HG03432 (cell line): ENCODE results near the gene LMAN2.
"Not testable (repeated sequence)": the region's sequence is repeated elsewhere in the genome, so short reads cannot be mapped to it uniquely, and the experiment has no call there.

ENCODE experiments used
- ATAC-seq: cut with Tn5 transposase; IDR thresholded peaks from one replicate; pipeline ENCODE4 v1.9.1; 2021; ENCODE audit warnings: mild to moderate bottlenecking, moderate library complexity; ENCODE audit not compliant: unreplicated experiment

Gene LMAN2

DNA sequence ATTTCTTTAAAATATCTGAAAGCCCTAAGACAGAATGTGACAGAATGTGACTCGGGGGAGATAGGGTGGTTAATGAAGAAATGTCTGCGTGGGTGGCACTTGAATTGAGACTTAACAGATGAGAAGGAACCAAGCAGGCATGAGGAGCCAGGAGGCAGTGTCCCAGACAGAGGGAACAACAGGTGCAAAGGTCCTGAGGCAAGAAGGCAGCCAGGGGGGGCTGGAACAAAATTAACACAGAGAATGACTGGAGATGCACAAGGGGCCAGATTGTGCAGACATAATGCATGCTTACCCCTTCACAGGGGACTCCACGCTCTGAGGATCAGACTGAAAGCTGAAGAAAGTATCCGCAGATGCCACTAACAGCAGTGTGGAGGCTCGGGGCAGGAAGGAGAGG is 1.7 kb downstream of the LMAN2 start:
- ATAC-seq: no peak

DNA sequence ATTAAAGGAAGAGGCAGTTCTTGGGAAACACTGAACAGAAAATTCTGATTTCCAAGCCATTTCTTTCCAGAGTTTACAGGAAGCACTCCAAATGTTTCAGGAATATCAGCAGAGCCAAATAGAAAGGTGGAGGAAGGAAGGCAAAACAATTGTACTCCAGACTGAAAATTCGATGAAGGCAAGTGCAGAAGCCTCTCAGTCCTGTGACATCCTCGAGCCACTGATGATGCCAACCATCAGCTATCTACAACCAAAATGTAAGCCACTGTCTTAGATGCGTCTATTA is 2.2 kb downstream of the LMAN2 start:
- ATAC-seq: no peak

DNA sequence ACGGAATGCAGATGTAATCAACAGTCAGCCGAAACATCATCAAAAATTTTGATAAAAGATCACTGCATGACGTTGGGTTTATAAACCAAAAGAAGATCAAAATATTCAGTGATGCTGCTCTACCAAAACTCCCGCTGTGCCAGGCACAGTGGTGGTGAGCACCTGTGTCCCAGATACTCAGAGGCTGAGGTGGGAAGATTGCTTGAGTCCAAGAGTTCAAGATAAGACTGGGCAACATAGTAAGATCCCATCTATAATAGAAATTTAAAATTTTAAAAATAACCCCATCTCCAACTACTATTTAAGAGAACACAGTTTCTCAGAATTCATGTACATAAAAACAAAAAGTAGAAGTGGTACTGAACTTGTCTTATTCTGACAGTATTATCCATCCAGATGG is 3.8 kb downstream of the LMAN2 start:
- ATAC-seq: no peak

DNA sequence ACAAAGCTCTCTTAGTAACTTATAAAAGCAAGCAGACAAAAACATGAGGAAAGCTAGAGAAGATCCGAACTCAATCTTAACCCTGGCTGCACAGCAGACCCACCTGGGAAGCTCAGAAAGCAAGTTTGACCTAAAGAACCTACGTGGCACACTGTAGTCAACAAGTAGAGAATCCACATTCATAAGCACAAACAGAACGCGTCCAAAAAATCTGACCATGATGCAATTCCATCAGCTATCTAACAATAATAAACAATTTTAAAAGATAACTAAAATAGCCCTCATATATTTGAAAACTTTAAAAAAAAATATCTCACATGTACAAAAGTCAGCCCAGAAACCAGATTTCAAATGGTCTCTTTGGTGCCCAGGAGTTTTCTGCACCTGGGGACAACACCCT is 4.6 kb downstream of the LMAN2 start:
- ATAC-seq: no peak

DNA sequence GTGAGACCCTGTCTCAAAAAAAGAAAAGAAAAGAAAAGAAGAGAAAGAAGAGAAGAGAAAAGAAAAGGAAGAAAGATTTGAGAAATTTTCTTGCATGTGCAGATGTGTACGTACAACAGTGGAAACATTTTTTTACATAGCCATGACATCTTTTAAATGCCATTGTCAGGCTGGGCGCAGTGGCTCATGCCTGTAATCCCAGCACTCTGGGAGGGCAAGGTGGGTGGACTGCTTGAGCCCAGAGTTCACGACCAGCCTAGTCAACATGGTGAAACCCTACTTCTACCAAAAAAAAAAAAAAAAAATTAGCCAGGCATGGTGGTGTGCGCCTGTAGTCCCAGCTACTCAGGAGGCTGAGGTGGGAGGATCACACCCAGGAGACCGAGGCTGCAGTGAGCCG is 6.6 kb downstream of the LMAN2 start:
- no peak for ATAC-seq

DNA sequence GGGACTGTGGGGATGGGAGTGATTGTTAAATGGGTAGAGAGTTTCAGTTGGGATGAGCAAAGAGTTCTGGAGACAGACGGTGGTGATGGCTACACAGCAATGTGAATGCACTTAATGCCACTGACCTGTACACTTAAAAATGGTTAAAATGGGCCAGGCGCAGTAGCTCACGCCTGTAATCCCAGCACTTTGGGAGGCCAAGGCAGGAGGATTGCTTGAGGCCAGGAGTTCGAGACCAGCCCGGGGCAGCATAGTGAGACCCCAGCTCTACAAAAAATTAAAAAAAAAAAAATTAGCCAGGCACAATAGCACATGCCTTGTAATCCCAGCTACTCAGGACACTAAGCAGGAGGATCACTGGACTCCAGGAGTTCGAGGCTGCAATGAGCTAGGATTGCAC is 7.7 kb downstream of the LMAN2 start:
- no peak for ATAC-seq

DNA sequence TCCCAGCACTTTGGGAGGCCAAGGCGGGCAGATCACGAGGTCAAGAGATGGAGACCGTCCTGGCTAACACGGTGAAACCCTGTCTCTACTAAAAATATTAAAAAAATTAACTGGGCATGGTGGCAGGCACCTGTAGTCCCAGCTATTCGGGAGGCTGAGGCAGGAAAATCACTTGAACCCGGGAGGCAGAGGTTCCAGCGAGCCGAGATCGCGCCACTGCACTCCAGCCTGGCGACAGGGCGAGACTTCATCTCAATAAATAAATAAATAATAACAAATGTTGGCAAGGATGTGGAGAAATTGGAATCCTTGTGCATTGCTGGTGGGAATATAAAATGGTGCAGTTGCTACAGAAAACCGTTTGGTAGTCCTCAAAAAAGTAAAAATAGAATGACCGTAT is 8.5 kb downstream of the LMAN2 start:
- ATAC-seq: not testable (repeated sequence)

DNA sequence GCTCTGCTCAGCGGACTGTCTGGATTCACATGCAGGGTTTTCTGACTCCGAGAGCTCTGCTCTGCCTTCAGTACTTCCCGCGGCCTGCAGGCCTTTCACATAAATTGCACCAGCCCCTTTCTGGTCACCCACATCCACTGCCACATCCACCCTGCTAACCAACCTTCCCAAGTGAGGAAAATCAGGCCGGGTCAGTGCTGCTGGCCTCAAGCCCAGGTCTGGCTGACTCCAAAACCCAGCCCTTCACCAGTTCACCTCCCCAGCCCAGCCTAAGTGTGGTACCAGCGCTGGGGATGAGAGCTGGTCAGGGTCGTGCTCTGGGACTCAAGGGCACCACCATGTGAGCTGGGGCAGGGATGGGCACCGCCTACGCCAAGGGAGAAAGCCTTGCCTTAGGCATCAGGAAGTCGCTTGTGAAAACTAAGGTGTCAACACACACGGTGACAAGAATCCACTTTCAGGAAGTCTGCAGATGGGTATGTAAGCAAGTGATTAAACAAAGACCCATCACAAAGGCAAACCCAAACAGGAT is 12.3 kb downstream of the LMAN2 start:
- no peak for ATAC-seq

DNA sequence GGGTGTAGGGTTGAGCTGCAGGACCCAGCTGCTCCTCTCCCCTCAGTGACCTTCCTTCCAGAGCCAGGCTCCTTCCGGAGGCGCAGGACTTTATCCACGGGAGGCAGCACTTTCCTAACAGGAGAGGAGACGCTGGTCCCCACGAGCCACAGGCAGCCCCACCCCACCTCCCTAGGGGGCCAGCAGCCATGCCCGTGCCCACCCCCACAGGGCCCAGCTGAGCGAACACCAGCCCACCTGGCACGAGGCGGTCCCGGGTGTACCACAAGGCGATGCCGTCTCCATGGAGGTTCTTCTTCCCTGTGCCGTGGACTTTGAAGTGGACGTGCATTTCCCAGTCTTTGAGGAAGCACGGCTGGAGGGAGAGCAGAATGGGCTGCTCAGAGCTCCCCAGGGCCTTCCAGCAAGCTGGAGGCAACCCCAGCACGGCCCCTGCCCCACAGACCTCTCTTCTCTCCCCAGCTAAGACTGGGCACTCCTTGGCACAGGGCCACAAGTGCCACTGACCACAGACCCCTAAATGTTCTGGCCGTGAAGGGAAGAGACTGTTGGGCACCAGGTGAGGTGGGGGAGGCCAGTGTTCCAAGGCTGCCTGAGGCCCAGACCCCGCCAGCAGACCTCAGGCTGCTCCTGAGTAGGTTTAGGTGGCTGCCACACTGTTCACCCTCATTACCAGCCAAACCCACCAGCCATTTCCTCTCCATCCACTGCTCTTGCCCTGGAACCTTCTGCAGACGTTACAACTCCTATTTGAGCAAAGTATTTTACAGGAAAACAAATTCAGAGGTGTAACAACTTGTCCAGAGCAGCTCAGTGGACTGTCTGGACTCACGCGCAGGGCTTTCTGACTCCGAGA is 13.0 kb downstream of the LMAN2 start:
- ATAC-seq: no peak

DNA sequence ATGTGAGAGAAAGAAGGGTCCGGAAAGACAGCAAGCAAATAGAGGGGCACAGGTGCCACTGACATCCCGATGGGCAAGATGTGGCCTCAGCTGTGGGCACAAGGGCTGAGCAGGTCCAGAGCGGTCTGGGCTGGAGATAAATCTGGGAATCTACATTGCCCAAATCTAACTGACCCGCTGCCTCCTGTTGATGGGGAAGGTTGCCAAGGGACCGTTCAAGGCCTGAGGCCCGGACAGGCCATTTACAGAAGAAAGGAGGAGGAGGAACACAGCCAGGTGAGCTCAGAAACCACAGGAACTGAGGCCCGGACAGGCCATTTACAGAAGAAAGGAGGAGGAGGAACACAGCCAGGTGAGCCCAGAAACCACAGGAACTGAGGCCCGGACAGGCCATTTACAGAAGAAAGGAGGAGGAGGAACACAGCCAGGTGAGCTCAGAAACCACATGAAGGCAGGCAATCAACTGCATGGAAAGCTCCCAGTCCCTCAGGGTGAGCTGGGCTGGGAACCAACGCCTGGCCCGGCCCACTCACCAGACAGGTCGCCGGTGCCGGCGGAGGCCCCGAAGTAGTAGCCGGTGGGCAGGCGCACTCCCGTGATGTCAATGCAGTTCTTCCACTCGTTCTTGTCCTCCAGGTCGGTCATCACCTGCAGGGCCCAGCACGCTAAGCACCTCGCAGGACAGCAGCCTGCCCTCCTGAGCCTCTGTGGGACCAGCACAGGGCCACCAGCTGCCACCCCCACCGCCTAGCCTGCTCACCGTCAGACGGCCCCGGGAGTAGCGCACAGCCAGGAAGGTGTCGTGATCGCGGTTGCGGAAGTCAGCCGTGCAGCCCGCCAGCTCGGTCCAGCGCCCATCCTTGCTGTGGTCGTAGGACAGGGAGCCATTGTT is 14.6 kb downstream of the LMAN2 start:
- ATAC-seq: no peak

DNA sequence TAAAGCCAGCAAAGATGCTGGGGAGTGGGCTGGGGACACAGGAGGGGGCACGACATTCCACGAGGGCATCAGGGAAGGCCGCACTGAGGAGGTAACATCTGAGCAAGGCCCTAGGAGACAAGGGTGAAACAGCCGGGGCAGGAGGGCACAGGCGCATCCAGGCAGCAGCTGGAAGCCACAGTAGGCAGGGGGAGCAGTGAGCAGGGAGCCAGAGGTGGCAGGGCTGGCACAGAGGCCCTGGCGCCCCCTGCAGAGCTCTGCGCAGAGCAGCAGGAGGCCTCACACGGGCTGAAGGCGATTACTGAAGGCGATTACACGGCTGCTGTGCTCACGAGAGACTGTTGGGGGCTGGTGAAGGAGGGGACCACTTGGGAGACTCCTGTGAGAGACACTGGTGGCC is 15.4 kb downstream of the LMAN2 start:
- no peak for ATAC-seq

DNA sequence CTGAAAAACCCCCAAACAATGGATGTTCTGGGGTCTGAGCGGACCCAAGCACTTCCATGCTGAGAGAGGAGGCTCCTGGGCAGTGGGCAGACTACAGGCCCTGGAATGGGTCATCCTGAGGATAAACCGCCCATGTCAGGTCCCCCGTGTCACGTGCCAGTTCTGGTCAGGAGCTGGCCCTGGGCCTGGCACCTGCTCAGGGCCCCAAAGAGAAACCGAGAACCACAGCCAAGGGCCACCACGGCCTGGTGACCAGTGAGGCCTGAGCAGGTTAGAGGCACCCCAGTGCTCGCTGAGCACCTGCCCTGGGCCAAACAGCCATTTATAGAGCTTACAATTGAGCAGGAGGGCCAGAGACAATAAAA is 15.8 kb downstream of the LMAN2 start:
- ATAC-seq: no peak

DNA sequence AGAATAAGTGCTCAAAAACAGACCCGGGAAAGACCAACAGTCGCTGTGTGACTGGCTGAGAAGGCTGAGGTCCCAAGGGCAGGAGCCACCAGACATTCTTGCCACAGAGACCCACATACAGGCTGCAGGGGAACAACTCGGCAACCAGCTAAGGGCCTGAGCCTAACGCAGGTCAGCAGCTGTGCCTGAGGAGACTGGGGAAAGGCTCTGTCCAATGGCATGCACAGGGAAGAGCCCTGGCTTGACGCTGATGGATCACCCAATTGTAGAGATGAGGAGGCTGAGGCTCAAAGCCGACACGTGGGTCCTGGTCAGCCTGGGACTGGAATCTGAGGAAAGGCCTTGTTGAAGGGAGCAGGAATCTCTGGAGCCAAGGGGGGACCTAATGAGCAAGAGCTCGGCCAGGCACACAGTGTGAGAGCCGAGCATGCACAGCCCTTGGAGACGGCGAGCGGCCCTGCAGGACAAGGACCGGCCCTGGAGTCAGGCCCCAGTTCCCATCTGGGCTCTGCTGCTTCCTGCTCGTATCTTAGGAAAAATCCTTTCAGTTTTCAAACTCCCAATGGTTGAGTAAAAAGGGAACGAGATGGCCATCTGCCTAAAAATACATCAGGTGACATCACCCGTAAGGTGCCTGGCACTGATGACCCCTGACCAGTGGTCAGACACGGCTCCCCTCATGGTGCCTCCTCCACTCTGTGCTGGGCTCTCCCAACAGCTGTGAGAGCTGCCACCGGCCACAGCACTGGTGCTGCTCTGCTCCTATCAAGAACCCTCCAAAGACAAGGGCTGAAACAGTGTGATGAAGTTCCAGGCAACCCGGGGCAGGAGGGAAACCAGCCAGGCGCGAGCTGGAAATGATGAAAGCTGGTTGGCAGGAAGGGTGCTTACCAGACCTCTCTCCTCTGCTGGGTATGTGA is 16.4 kb downstream of the LMAN2 start:
- no peak for ATAC-seq

DNA sequence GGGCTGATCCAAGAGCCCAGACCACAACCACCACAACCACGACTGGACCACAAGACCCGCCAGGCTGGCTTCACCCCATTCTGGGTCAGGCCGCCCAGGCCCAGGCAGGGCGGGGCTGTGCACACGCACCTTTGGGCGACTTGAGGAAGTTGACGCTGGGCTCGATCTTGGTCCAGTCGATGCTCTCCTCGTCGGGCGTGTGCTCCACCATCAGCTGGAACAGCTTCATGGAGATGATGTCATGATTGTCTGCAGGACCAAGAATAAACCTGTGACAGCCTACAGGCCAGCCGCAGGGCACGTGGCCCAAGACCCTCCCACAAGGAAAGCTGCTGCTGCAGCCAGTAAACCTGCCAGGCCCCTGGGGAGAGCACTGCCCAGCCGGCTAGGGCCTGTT is 17.3 kb downstream of the LMAN2 start:
- ATAC-seq: no peak

DNA sequence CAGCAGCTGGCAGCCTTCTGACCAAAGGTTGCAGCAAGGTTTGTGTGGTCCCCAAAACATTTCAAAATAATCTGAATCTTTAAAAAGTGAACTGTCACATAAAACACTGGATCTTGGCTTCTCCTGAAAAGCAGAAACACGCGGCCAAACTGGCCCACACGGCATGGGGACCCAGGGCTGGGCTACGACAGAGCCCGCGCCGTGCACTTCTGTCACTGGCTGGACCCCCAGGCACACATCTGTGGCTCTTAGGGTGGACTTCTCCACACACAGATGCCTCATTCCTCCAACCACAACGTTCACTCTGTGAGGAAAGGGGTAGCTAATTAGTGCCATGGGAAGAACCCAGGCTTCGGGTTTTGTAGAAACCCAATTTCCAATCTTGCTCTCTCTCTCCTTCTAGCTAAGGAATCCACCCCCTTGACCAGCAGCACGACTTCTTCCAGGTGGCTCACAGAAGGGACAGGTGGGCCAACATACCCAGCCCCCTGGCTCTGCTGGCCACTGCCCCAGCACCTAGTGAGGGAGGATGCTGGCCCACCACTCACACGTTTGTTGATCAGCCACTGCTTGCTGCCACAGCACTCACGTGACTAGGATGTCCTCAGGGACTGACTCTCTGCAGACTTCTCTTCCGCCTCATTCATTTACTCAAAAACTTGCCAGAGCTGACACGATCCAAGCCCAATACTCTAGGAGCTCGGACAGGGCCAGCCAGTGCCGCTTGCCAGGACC is 17.9 kb downstream of the LMAN2 start:
- no peak for ATAC-seq

DNA sequence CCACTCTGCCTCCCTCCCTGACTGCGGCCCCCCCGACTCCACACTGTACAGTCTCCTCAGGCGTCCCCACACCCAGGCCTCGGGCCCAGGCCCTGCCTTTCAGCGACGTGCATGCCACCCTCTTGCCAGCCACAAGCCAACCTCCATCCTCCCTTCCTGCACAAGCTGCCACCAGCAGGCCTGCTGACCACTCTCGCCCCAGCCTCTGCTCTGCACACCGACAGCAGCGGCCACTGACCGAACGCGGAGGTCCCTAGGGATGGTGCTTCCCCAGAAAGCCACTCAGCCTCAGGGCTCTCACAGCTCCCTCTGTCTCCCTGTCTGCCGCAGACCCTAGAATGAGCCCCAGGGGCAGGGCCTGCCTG is 18.6 kb downstream of the LMAN2 start:
- ATAC-seq: no peak

DNA sequence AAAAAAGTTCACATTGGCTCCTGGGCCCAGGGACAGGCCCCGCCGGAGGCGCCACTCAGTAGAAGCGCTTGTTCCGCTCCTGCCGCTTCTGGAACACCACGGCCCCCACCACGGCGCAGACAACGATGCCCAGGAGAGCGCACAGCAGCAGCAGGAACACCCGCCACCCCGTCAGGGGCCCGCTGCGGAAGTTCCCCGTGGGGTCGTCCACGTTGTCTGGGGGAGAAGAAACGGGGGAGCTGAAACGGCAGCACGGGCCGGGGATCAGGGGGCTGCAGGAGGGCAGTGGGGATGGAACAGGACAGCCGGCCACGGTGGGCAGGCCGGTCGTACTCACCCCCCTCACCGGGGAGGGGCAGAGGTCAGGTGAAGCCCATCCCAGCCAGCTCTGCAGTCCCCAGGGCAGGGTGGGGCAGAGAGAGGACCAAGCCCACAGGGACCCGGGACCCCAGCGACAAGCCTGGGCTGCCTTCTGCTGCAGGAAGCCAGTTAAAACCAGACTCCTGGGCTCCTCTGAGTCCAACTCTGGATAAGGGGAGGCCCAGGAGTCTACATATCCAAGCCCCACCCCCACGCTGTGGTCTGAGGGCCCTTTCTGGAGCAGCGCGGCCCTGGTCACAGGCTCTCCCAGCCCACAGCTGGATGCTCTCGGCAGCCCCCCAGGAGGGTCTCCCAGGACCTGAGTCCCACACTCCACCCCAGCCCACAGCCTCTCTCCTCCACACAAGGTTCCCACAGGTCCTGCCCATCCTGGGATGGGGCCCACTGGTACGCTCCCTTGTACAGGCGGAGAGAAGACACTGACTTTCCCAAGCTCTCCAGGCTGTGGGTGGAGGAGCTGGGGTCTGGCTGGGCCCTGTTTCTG is 19.2 kb downstream of the LMAN2 start:
- ATAC-seq: no peak

DNA sequence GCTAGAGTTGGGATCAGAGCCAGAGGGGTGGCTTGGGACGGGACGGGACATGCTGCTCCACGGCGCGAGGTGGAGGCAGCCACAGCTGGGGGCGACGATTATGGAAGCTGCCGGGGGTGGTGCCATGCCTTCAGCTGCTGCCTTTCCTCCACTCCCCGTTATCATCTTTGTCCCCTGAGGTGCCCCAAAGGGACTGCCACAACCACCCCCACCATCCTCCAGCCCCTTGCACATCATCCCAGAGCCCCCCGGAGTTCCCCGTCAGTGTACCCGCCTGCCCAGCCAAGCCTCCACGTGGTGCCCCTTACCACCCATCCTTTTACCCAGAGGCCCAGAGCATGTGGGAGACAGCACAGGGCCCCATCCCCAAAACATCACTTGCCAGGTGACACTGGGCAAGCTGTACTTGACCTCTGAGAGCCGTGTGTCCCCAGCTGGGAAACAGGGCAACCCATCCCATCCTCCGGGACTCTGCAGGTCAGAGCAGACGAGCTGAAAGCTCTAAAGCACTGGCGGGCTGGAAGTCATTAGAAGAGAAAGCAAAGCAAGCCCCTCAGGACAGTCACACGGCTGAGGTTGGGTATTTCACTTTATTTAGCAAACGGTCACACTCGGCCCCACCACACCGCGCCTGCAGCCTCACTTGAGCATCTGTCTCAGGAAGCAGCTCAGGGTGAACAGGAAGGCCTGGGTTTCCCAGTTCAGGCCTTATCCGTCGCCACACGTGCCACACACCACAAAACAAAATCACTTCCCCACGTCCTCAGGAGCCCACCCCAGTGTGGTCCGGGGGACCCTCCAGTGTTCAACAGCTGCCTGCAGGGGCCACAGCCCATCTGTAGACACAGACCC is 20.3 kb downstream of the LMAN2 start:
- no peak for ATAC-seq

DNA sequence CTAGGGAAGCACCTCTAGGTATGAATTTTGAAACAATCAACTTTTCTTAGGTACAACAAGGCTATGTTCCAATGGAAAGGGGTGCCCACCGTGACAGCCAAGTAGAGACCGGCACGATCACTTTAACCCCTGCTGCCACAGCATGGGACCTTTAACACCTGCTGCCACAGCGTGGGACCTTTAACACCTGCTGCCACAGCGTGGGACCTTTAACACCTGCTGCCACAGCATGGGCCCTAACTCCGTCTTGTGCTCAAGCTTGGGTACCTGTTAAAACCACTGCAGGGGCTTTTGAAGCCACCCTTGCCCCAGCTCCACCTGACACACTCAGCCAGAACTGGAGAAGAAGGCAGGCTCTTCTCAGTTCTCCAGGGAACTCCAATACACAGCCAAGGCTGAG is 21.6 kb downstream of the LMAN2 start:
- no peak for ATAC-seq
